NT2/D1 (cell line): ENCODE data around the gene SLC30A3.

Experiments used
- DNase-seq: peaks from one replicate; pipeline ENCODE4 v3.0.0-alpha.2; 2011; ENCODE audit warnings: low read depth, low spot score
- H3K27me3 ChIP-seq: 2 replicates; pipeline ENCODE4 v1.6.0; 2011; ENCODE audit warnings: mild to moderate bottlenecking; ENCODE audit not compliant: insufficient read length, insufficient read depth
- H3K36me3 ChIP-seq: 2 replicates; pipeline ENCODE4 v1.6.1; 2011; ENCODE audit warnings: mild to moderate bottlenecking, low read length, mixed read lengths; ENCODE audit not compliant: insufficient read depth, insufficient read length
- H3K4me1 ChIP-seq: 2 replicates; pipeline ENCODE4 v1.5.1; 2011; ENCODE audit not compliant: insufficient read depth, insufficient read length
- H3K4me3 ChIP-seq: 2 replicates; pipeline ENCODE4 v1.5.1; 2011; ENCODE audit warnings: low read depth; ENCODE audit not compliant: insufficient read length
- H3K9ac ChIP-seq: 2 replicates; pipeline ENCODE4 v1.6.0; 2011; ENCODE audit warnings: low read depth; ENCODE audit not compliant: insufficient read length
- H3K9me3 ChIP-seq: 2 replicates; pipeline ENCODE4 v1.5.1; 2011; ENCODE audit warnings: mild to moderate bottlenecking, low read length; ENCODE audit not compliant: insufficient read depth
- SUZ12 ChIP-seq: IDR thresholded peaks from 2 replicates; pipeline ENCODE4 v1.6.1; 2011; ENCODE audit not compliant: insufficient read length, insufficient read depth; ENCODE audit errors: extremely low read depth
- YY1 ChIP-seq: IDR thresholded peaks from 2 replicates; pipeline ENCODE4 v1.6.1; 2011; ENCODE audit not compliant: insufficient read length, insufficient read depth
- ZNF274 ChIP-seq: IDR thresholded peaks from 2 replicates; pipeline ENCODE4 v1.6.1; 2011; ENCODE audit warnings: mild to moderate bottlenecking, low read depth, low read length

Gene SLC30A3

GRCh38 chr2:27231921-27232320, 30.9 kb downstream of the SLC30A3 start:
- Histone ChIP-seq H3K9ac (no peak overlapping the region), H3K36me3 (peaks cover 91% of the 10 kb centered on the region), H3K9me3 (no peaks in the 10 kb centered on the region), H3K4me3 (no peak overlapping the region), H3K4me1 (no peaks in the 10 kb centered on the region), H3K27me3 (no peaks in the 10 kb centered on the region)
- no peak for TF ChIP-seq SUZ12
- TF ChIP-seq YY1 = no peak
- no peak for TF ChIP-seq ZNF274
- DNase-seq = no peak

- no peaks in the 10 kb centered on the region for H3K9me3 ChIP-seq
- H3K4me1 ChIP-seq = no peaks in the 10 kb centered on the region
- no peaks in the 10 kb centered on the region for H3K27me3 ChIP-seq
- no peak overlapping the region for H3K9ac ChIP-seq
- no peak overlapping the region for H3K4me3 ChIP-seq
- H3K36me3 ChIP-seq = peaks cover 87% of the 10 kb centered on the region
- TF ChIP-seq ZNF274 (no peak), SUZ12 (no peak), YY1 (no peak)
- DNase-seq = no peak
Measured at GRCh38 chr2:27227501-27227900, 35.3 kb downstream of the SLC30A3 start.

GRCh38 chr2:27225526-27225925, 37.3 kb downstream of the SLC30A3 start:
- no peak overlapping the region for H3K9ac ChIP-seq
- TF ChIP-seq ZNF274 = no peak
- no peak for TF ChIP-seq YY1
- TF ChIP-seq SUZ12 = no peak
- no peaks in the 10 kb centered on the region for H3K27me3 ChIP-seq
- peaks cover 86% of the 10 kb centered on the region for H3K36me3 ChIP-seq
- H3K9me3 ChIP-seq = no peaks in the 10 kb centered on the region
- no peaks in the 10 kb centered on the region for H3K4me1 ChIP-seq
- no peak overlapping the region for H3K4me3 ChIP-seq
- DNase-seq = no peak

- Histone ChIP-seq H3K4me3 (no peak overlapping the region), H3K27me3 (no peaks in the 10 kb centered on the region), H3K36me3 (peaks cover 93% of the 10 kb centered on the region), H3K4me1 (no peaks in the 10 kb centered on the region), H3K9ac (no peak overlapping the region), H3K9me3 (no peaks in the 10 kb centered on the region)
- no peak for DNase-seq
- TF ChIP-seq SUZ12 (no peak), YY1 (no peak), ZNF274 (no peak)
Measured at GRCh38 chr2:27223416-27223815, 39.4 kb downstream of the SLC30A3 start.

- TF ChIP-seq YY1 = no peak
- TF ChIP-seq ZNF274 = no peak
- TF ChIP-seq SUZ12 = no peak
- no peak overlapping the region for H3K4me3 ChIP-seq
- no peaks in the 10 kb centered on the region for H3K9me3 ChIP-seq
- no peak overlapping the region for H3K9ac ChIP-seq
- peaks cover 93% of the 10 kb centered on the region for H3K36me3 ChIP-seq
- no peaks in the 10 kb centered on the region for H3K27me3 ChIP-seq
- H3K4me1 ChIP-seq = no peaks in the 10 kb centered on the region
- DNase-seq = no peak
Measured at GRCh38 chr2:27222407-27222806, 40.4 kb downstream of the SLC30A3 start.

GRCh38 chr2:27221166-27221565, 41.7 kb downstream of the SLC30A3 start:
- TF ChIP-seq YY1 (no peak), SUZ12 (no peak), ZNF274 (no peak)
- Histone ChIP-seq H3K36me3 (peaks cover 89% of the 10 kb centered on the region), H3K9ac (no peak overlapping the region), H3K4me1 (no peaks in the 10 kb centered on the region), H3K4me3 (no peak overlapping the region), H3K27me3 (no peaks in the 10 kb centered on the region), H3K9me3 (no peaks in the 10 kb centered on the region)
- DNase-seq = no peak

GRCh38 chr2:27220091-27220490, 42.8 kb downstream of the SLC30A3 start:
- Histone ChIP-seq H3K36me3 (peaks cover 90% of the 10 kb centered on the region), H3K9ac (no peak overlapping the region), H3K4me3 (no peak overlapping the region), H3K9me3 (no peaks in the 10 kb centered on the region), H3K27me3 (no peaks in the 10 kb centered on the region), H3K4me1 (no peaks in the 10 kb centered on the region)
- TF ChIP-seq ZNF274 (no peak), YY1 (no peak)
- DNase-seq = no peak

GRCh38 chr2:27219091-27219490, 43.8 kb downstream of the SLC30A3 start:
- Histone ChIP-seq H3K9me3 (no peaks in the 10 kb centered on the region), H3K27me3 (no peaks in the 10 kb centered on the region), H3K4me1 (no peaks in the 10 kb centered on the region), H3K36me3 (peaks cover 82% of the 10 kb centered on the region), H3K4me3 (no peak overlapping the region), H3K9ac (no peak overlapping the region)
- no peak for TF ChIP-seq SUZ12
- no peak for TF ChIP-seq ZNF274
- TF ChIP-seq YY1 = no peak
- no peak for DNase-seq
